IPS-18c (cell line): ENCODE measurements around the gene DHX35.
"Not testable (repeated sequence)": the region's sequence is repeated elsewhere in the genome, so short reads cannot be mapped to it uniquely, and the experiment has no call there.

Experiments
- H3K4me3 ChIP-seq: 2 replicates; pipeline ENCODE4 v1.7.0; 2013; ENCODE audit warnings: low read depth, mild to moderate bottlenecking, low read length, moderate library complexity; ENCODE audit not compliant: insufficient read depth
- H3K9me3 ChIP-seq: one replicate; pipeline ENCODE4 v1.6.1; 2013; ENCODE audit warnings: mild to moderate bottlenecking, low read length, moderate library complexity; ENCODE audit not compliant: control insufficient read depth, insufficient read depth

Gene DHX35

DNA sequence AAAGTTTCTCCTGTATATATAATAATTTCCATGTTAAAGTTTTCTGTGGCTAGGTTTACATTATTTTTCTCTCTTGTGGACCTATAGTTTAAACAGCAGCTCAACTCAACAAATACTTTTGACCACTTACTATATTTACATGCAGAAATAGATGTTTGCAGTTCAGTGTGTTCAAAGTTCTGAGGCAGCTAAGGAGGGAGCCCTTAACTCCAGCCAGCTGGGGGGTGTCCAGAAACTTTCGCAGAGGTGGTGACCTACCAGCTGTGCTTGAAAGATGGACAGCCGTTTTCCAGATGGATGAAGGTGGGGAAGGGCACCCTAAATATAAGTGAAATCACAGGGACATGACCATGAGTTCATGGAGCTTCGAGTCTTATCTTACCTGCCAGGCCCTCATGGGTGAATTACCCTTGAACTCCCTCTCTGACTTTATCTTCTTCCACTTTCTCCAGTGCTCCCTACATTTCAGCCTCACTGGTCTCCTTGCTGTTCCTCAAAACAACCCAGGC is 33.4 kb downstream of the DHX35 start:
- Histone ChIP-seq H3K4me3 (no peak overlapping the region), H3K9me3 (no peaks in the 10 kb centered on the region)

DNA sequence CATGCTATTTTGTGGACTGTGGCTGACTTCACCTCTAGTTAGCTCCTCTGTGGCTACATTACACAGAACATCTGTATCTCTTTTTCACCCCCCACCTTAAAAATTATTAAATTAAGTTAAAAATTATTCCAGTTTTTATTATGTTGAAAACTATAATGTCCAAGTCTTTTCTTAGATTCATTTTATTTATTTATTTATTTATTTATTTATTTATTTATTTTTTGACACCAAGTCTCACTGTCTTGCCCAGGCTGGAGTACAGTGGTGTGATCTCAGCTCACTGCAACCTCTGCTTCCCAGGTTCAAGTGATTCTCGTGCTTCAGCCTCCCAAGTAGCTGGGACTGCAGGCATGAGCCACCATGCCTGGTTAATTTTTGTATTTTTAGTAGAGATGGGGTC is 34.7 kb downstream of the DHX35 start:
- not testable (repeated sequence) for H3K4me3 ChIP-seq

DNA sequence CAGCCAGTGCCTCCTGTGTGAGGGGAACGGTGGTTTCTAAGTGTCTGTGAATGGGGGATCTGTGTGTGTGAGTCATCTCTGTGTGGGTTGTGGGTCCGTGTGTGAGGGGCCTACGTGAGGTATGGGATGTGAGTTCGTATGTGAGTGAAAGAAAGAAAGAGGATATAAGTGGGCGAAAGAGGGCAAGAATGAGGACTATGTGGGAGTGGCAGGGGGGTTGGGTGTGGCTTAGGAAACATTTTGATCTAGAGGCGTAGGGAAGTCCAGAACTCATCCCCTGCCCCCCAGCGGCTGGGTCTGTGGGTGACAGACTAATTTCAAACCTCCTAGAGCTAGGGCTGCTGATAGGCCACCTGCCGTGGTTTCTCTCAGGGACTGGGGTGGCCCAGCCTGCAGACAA is 35.5 kb downstream of the DHX35 start:
- Histone ChIP-seq H3K9me3 (no peaks in the 10 kb centered on the region), H3K4me3 (no peak overlapping the region)

More for the DNA sequence above, 34.7 kb downstream of the DHX35 start:
- not testable (repeated sequence) for H3K9me3 ChIP-seq

DNA sequence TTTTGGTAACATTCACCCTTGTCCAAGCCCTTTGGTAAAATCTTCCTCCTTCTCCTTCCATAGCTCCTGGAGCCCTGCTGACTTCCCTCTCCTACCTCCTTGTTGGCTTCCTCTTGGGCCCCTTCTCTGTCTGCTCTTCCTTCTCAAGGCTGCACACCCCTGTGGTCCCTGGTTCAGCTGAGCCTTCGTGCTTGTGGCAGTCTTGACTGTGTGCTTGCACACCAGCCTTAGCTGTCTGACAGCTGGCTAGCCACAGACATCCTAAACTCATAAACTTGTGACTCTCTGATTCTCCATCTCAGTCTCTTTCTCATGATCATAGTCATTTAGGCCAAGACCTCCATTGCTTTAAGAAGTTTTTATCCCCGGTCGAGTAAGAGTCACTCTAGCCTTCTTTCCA is 37.1 kb downstream of the DHX35 start:
- Histone ChIP-seq H3K9me3 (no peaks in the 10 kb centered on the region), H3K4me3 (no peak overlapping the region)

DNA sequence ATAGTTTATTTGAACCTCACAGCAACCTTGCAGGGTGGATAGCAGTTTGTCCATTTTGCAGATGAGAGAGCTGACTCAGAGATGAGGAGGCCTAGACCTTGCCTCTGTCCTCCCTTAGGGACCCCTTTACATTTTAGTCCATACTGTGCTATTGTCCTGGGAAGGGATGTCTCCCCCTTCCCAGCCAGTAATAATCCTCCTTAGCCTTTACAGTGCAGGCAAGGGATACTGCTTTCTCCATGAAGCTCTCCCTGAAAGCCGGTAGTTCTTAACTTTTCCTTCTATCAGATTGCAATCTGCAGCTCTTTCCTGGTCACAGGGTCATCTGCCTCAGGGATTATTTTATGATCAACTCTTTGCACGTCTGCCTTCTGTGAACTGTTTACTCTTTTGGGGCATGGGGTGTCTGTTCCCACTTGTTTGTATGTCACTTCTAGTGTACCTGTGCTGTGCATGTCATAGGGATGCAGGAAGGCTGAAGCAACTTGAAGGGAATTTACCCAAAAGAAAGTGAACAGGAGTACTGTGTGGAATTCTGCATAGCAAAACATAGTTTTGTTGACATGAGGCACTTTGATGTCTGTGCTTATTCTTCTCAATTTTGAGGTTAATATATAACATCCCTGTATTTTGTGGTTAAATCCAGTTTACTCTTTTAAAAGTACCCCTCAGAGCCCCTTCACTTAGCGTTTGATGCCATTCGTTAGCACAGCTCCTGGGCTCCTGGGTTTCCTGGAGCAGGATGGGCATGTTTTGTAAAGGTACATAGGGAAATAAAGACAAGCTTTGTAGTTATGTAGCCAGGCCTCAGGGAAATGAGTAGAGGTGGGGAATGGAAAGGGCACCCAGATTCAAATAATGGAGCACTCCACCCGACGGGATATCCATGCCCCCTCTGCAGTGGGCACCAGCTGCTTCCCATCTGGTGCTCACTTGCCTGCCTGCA is 38.1 kb downstream of the DHX35 start:
- Histone ChIP-seq H3K9me3 (no peaks in the 10 kb centered on the region), H3K4me3 (no peak overlapping the region)

DNA sequence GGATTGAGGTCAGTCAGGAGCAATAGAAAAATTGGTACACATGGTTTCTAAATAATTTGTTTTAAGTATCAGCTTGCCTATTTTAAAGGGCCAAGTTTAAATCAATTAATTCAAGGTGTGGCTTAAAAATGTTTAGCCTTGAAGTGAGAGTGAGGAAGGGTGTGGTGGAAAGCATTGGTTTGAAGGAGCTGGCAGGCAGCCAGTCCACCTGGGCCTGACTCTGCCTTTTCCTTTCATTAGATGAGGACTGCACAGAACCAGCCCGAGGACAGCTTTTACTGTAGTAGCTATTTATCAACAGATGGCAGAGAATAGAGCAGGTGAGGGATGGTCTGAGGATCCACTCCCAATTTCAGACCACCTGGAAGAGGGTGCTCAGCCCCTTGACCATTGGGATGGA is 42.4 kb downstream of the DHX35 start:
- Histone ChIP-seq H3K4me3 (no peak overlapping the region), H3K9me3 (no peaks in the 10 kb centered on the region)

DNA sequence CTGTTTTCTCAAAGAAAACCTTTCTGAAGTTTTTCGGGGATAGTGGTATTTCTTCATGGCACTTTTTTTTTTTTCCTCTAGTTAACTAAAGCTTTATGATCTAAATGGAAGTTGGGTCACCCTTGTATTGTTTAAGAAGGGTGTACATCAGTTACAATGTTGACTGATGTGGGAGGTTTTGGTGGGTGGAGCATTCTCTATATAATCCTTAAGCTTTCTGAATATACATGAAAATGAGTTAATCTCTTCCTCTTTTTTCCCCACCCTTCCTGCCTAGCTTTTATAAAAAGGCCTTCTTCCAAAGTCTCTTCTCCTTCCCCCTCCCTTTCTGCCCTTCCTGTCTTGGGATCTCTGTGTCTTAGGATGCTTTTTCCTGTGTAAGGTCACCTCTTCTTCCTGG is 47.2 kb downstream of the DHX35 start:
- H3K9me3 ChIP-seq, result no peaks in the 10 kb centered on the region
- H3K4me3 ChIP-seq, result no peak overlapping the region

DNA sequence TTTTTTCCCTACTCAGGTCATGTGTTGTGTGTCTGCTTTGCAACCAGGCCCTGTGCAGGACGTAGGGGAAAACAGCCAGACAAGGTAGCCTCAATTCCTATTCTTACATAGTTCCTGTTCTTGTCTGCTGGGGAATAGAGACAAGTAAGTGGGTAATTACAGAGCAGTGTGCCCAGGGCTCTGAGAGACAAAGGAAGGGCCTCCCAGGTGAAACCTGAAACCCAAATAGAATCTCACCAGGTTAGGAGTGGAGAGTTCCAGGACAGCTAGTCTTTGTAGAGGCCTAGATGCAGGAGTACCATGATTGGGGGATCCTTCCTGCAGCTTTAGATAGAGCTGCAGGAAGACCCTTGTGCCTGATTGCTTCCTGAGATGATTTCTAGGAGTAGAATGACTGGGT is 48.4 kb downstream of the DHX35 start:
- Histone ChIP-seq H3K9me3 (no peaks in the 10 kb centered on the region), H3K4me3 (no peak overlapping the region; the same call in 1 of the 2 replicates)

DNA sequence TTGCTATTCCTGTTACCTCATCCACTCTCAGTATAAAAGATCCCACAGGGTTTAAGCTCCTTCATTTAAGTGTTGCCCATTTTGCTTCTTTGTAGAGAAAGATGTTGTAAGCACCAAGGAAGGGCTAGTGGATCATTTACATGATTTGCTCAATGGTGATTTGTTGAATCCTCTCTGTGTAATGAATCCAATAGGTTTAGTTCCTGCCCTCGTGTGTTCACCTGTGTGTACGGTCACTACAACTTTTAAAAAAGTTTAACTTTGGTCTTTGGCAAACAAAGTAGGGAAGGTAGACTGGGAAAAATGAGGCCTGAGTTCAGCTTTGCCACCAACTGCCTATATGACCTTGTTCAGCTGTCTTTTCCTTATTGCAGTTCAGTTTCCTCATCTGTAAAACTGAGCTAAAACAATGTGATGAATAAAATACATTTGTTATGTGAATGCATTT is 51.5 kb downstream of the DHX35 start:
- Histone ChIP-seq H3K4me3 (no peak overlapping the region), H3K9me3 (no peaks in the 10 kb centered on the region)

DNA sequence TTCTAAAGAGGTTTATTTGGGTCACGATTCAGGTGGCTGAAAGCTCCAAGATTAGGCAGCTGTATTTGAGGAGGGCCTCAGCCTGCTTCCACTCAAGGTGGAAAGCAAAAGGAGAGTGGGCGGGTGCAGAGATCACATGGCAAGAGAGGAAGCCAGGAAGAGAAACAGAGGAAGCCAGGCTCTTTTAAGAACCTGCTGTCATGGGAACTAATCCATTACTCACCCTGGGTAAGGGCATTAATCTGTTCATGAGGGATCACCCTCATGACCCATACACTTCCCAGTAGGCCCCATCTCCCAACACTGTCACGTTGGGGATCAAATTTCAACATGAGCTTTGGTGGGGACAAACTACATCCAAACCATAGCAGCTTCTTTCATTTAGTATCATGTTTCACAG is 53.9 kb downstream of the DHX35 start:
- Histone ChIP-seq H3K9me3 (no peaks in the 10 kb centered on the region), H3K4me3 (no peak overlapping the region)

DNA sequence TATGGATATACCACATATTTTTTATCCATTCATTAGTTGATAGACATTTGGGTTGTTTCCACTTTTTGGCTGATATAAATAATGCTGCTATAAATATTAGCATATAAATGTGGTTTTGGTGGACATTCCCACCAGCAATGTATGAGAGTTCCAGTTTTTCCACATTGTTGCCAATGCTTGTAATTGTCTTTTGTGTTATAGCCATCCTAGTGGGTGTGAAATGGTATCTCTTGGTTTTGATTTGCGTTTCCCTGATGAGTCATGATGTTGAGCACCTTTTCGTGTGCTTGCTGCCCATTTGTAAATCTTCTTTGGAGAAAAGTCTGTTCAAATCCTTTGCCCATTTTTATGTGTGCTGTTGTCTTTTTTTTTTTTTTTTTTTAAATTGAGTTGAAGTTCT is 54.4 kb downstream of the DHX35 start:
- no peak overlapping the region for H3K4me3 ChIP-seq

DNA sequence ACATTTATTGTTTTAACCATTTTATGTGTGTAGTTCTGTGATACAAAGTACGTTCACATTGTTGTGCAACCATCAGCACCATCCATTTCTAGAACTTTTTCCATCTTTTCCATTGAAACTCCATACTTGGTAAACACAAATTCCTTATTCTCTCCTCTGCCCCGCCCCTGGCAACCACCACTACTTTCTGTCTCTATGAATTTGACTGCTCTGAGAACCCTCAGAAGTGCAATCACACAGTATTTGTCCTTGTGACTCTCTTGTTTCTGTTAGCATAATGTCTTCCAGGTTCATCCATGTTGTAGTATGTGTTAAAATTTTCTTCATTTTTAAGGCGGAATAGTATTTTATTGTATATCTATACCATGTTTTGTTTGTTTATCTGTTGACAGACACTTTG is 56.9 kb downstream of the DHX35 start:
- Histone ChIP-seq H3K4me3 (no peak overlapping the region), H3K9me3 (no peaks in the 10 kb centered on the region)

More for the DNA sequence above, 54.4 kb downstream of the DHX35 start:
- H3K9me3 ChIP-seq, result no peaks in the 10 kb centered on the region

DNA sequence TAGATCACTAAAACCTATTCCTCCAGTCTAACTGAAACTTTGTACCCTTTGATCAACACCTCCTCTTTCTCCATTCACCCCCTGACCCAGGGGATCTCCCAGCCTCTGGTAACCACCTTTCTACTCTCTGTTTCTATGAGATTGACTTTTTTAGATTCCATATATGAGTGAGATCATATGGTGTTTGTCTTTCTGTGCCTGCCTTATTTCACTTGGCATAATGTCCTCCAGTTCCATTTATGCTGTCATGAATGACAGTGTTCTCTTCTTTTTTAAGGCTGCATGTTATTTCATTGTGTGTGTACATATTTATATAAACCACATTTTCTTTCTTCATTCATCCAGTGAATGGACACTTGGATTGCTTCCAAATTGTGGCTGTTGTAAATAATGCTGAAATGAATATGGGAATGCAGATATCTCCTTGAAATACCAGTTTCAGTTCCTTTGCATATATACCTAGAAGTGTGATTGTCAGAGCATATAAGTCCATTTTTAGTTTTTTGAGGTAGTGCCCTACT is 57.7 kb downstream of the DHX35 start:
- Histone ChIP-seq H3K4me3 (no peak overlapping the region), H3K9me3 (no peaks in the 10 kb centered on the region)

DNA sequence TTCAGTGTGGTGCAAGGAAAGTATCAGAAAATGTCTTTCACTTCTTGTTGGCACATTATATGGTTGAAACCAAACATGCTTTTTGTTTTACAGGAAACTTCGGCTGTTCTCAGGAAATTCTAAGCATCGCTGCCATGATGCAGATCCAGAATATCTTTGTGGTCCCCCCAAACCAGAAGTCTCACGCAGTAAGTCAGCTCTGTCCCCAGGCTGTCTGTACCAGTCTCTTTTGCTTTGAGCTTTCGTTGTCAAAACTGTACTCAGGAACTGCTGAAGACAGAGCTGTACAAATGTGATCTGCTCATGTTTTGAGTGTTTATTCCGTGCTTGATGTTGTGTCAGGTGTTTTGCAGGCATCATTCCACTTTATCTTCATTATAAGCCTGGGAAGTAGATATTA is 59.6 kb downstream of the DHX35 start:
- Histone ChIP-seq H3K9me3 (no peaks in the 10 kb centered on the region), H3K4me3 (no peak overlapping the region)

DNA sequence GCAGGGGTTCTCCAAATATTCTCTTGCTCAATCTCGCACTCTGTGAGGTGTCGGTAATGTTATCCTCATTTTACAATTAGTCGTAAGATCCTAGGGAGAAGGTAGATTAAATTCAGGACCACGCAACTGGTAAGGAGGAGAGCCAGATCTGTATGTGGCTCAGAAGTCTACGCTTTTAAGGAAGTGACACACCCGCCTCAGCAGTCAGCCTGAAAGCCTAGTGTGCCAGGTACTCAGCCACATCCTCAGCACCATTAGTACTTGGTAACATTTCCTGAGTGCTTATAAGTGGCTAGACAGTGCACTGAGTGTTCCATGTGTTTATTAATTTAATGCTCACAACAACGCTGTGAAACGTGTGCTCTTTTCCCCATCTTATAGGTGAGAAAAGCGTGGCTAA is 63.7 kb downstream of the DHX35 start:
- H3K4me3 ChIP-seq, result no peak overlapping the region
- H3K9me3 ChIP-seq, result no peaks in the 10 kb centered on the region

DNA sequence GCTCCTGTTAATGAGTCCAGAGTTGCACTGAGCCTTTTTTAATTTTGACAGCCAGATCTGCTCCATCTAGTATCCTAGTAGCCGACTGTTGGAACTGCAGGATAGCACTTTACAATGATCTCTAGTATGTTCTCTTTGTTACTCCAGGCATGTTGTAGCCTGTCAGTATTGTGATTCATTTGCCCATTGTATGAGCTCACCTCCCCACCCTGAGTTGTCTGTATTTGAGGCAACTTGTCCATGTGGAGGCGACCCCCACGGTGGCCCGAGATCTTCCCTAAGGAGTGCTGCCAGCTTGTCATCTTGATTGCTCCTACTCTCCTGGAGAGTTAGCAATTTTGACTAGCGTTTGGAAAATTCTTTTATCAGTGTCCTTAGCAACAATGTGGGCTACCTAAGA is 67.2 kb downstream of the DHX35 start:
- Histone ChIP-seq H3K4me3 (no peak overlapping the region), H3K9me3 (no peaks in the 10 kb centered on the region)

DNA sequence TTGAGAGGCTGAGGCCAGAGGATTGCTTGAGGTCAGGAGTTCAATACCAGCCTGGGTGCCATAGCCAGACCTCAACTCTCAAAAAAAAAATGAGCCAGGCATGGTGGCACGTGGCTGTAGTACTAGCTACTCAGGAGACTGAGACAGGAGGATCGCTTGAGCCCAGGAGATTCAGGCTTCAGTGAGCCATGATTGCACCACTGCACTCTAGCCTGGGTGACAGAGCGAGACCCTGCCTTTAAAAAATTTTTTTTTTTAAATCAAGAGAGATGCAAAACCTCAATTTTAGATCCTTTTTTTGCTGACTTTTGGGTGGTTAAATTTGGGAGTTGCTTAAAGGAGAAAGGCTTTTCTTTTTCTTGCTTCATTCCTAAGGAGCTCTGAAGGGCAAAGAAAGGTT is 70.9 kb downstream of the DHX35 start:
- H3K4me3 ChIP-seq, result no peak overlapping the region
- H3K9me3 ChIP-seq, result no peaks in the 10 kb centered on the region

DNA sequence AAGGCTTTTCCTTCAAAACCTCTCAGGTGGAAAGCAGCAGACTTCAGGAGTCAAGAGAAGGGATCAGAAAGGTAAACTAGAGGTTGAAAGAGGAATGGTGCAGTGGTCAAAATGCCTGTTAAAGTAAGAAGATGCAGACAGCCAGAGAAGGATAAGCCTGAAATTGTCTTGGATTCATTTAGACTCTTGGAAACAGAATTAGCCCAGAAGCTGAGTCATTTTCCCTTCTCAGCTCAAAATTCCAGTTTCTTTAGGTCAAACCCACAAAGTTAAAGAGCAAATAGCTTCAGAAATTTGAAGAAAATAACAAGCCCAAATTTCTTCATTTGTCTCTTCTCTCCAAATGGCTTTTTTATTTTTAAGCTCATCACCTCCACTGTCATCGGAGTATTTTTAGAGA is 73.9 kb downstream of the DHX35 start:
- no peaks in the 10 kb centered on the region for H3K9me3 ChIP-seq
- no peak overlapping the region for H3K4me3 ChIP-seq
